IPS-20b (cell line): ENCODE measurements around the gene TM2D3.

Experiments used
- H3K27ac ChIP-seq: one replicate; pipeline ENCODE4 v1.5.1; 2013; ENCODE audit warnings: low read length
- H3K27me3 ChIP-seq: 2 replicates; pipeline ENCODE4 v1.6.1; 2013; ENCODE audit warnings: mild to moderate bottlenecking, low read length, inconsistent platforms; ENCODE audit not compliant: insufficient read depth
- H3K36me3 ChIP-seq: 2 replicates; pipeline ENCODE4 v1.6.1; 2013; ENCODE audit warnings: low read depth, mild to moderate bottlenecking, inconsistent platforms, low read length, moderate library complexity; ENCODE audit not compliant: insufficient read depth
- H3K4me1 ChIP-seq: 2 replicates; pipeline ENCODE4 v1.6.1; 2013; ENCODE audit warnings: mild to moderate bottlenecking, control low read depth, inconsistent platforms, low read length, moderate library complexity; ENCODE audit not compliant: insufficient read depth
- H3K4me3 ChIP-seq: 2 replicates; pipeline ENCODE4 v1.5.1; 2013; ENCODE audit warnings: mild to moderate bottlenecking, low read length, inconsistent platforms
- H3K9ac ChIP-seq: 2 replicates; pipeline ENCODE4 v1.6.1; 2013; ENCODE audit warnings: low read depth, mild to moderate bottlenecking, inconsistent platforms, low read length, moderate library complexity
- H3K9me3 ChIP-seq: 2 replicates; pipeline ENCODE4 v1.6.1; 2013; ENCODE audit warnings: mild to moderate bottlenecking, low read depth, low read length, inconsistent platforms; ENCODE audit not compliant: insufficient read depth

The TM2D3 gene

GRCh38 chr15:101676921-101677329, 24.7 kb upstream of the TM2D3 start:
- Histone ChIP-seq H3K27me3 (no peaks in the 10 kb centered on the region), H3K36me3 (peaks cover 15% of the 10 kb centered on the region), H3K4me3 (no peak overlapping the region), H3K9ac (no peak overlapping the region), H3K4me1 (no peaks in the 10 kb centered on the region), H3K27ac (no peak overlapping the region), H3K9me3 (no peaks in the 10 kb centered on the region)

- Histone ChIP-seq H3K4me1 (no peaks in the 10 kb centered on the region), H3K36me3 (peaks cover 15% of the 10 kb centered on the region), H3K27me3 (no peaks in the 10 kb centered on the region), H3K9me3 (no peaks in the 10 kb centered on the region), H3K9ac (no peak overlapping the region), H3K4me3 (no peak overlapping the region), H3K27ac (no peak overlapping the region)
Measured at GRCh38 chr15:101675796-101676582, 23.8 kb upstream of the TM2D3 start.

- H3K9me3 ChIP-seq, result no peaks in the 10 kb centered on the region
- H3K4me1 ChIP-seq, result no peaks in the 10 kb centered on the region
- H3K27ac ChIP-seq, result no peak overlapping the region
Measured at GRCh38 chr15:101675015-101675414, 22.8 kb upstream of the TM2D3 start.

GRCh38 chr15:101672298-101672697, 20.1 kb upstream of the TM2D3 start:
- Histone ChIP-seq H3K36me3 (peaks cover 15% of the 10 kb centered on the region), H3K27me3 (no peaks in the 10 kb centered on the region), H3K9me3 (no peaks in the 10 kb centered on the region), H3K4me1 (no peaks in the 10 kb centered on the region), H3K4me3 (no peak overlapping the region), H3K9ac (no peak overlapping the region), H3K27ac (no peak overlapping the region)

More at GRCh38 chr15:101675015-101675414, 22.8 kb upstream of the TM2D3 start:
- no peak overlapping the region for H3K9ac ChIP-seq
- peaks cover 15% of the 10 kb centered on the region for H3K36me3 ChIP-seq
- H3K27me3 ChIP-seq, result no peaks in the 10 kb centered on the region
- H3K4me3 ChIP-seq, result no peak overlapping the region

- H3K27me3 ChIP-seq, result no peaks in the 10 kb centered on the region
- H3K4me3 ChIP-seq, result no peak overlapping the region
- no peak overlapping the region for H3K9ac ChIP-seq
- H3K9me3 ChIP-seq, result no peaks in the 10 kb centered on the region
- H3K27ac ChIP-seq, result no peak overlapping the region
- H3K4me1 ChIP-seq, result no peaks in the 10 kb centered on the region
- peaks cover 10% of the 10 kb centered on the region; the same call in 1 of the 2 replicates for H3K36me3 ChIP-seq
Measured at GRCh38 chr15:101669744-101670143, 17.6 kb upstream of the TM2D3 start.

- H3K27ac ChIP-seq, result no peak overlapping the region
- H3K9ac ChIP-seq, result no peak overlapping the region
- no peaks in the 10 kb centered on the region; the same call in 1 of the 2 replicates for H3K36me3 ChIP-seq
- no peaks in the 10 kb centered on the region for H3K4me1 ChIP-seq
- no peak overlapping the region for H3K4me3 ChIP-seq
- no peaks in the 10 kb centered on the region for H3K9me3 ChIP-seq
- no peaks in the 10 kb centered on the region for H3K27me3 ChIP-seq
Measured at GRCh38 chr15:101667881-101668280, 15.7 kb upstream of the TM2D3 start.

GRCh38 chr15:101664303-101664913, 12.2 kb upstream of the TM2D3 start:
- no peaks in the 10 kb centered on the region for H3K36me3 ChIP-seq
- H3K27me3 ChIP-seq, result no peaks in the 10 kb centered on the region
- no peak overlapping the region for H3K27ac ChIP-seq

GRCh38 chr15:101662203-101662602, 10.0 kb upstream of the TM2D3 start:
- Histone ChIP-seq H3K4me1 (no peaks in the 10 kb centered on the region), H3K4me3 (no peak overlapping the region), H3K27ac (no peak overlapping the region), H3K36me3 (no peaks in the 10 kb centered on the region), H3K27me3 (no peaks in the 10 kb centered on the region), H3K9ac (no peak overlapping the region), H3K9me3 (no peaks in the 10 kb centered on the region)

More at GRCh38 chr15:101664303-101664913, 12.2 kb upstream of the TM2D3 start:
- Histone ChIP-seq H3K9ac (no peak overlapping the region), H3K9me3 (no peaks in the 10 kb centered on the region), H3K4me1 (no peaks in the 10 kb centered on the region), H3K4me3 (no peak overlapping the region)

- Histone ChIP-seq H3K9ac (no peak overlapping the region), H3K27ac (no peak overlapping the region), H3K36me3 (peaks cover 7% of the 10 kb centered on the region; the same call in 1 of the 2 replicates), H3K4me1 (no peaks in the 10 kb centered on the region), H3K4me3 (no peak overlapping the region), H3K27me3 (no peaks in the 10 kb centered on the region), H3K9me3 (no peaks in the 10 kb centered on the region)
Measured at GRCh38 chr15:101660005-101660404, 7.8 kb upstream of the TM2D3 start.

- no peak overlapping the region for H3K9ac ChIP-seq
- H3K9me3 ChIP-seq, result no peaks in the 10 kb centered on the region
- H3K4me3 ChIP-seq, result no peak overlapping the region
- H3K27ac ChIP-seq, result no peak overlapping the region
- H3K27me3 ChIP-seq, result no peaks in the 10 kb centered on the region
- H3K4me1 ChIP-seq, result no peaks in the 10 kb centered on the region
- H3K36me3 ChIP-seq, result peaks cover 7% of the 10 kb centered on the region; the same call in 1 of the 2 replicates
Measured at GRCh38 chr15:101657968-101658784, 6.0 kb upstream of the TM2D3 start.

- H3K27ac ChIP-seq, result no peak overlapping the region
- no peak overlapping the region for H3K9ac ChIP-seq
- H3K4me1 ChIP-seq, result no peaks in the 10 kb centered on the region
- H3K27me3 ChIP-seq, result no peaks in the 10 kb centered on the region
- H3K36me3 ChIP-seq, result peaks cover 7% of the 10 kb centered on the region; the same call in 1 of the 2 replicates
- H3K4me3 ChIP-seq, result no peak overlapping the region
- H3K9me3 ChIP-seq, result no peaks in the 10 kb centered on the region
Measured at GRCh38 chr15:101657171-101657570, 5.0 kb upstream of the TM2D3 start.
